Measurements from ENCODE around the gene CLEC10A.

DNA sequence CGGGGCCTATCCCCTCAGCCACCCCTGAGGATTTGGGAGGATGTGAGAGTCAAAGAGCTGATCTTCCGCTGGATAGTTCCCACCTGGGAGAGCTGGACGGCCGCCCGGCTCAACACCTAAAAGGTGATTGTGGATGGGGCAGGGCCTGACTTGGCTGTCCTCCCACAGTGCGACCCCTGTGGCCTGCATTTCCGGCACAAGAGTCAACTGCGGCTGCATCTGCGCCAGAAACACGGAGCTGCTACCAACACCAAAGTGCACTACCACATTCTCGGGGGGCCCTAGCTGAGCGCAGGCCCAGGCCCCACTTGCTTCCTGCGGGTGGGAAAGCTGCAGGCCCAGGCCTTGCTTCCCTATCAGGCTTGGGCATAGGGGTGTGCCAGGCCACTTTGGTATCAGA lies 52.7 kb downstream of the CLEC10A start:
- TF ChIP-seq EP300 (IDR thresholded peaks at IDR 0.05; ENCODE audit: low read depth) (no peak), CTCF (IDR thresholded peaks at IDR 0.05) (no peak)

Measured in transverse colon (tissue), 3 donors.